Thoracic aorta (tissue), 2 donors: ENCODE results near the gene ZRANB3. TPM values are rescaled to one million over a fixed set of nuclear protein-coding genes. Genes with fewer than 3 reads are reported as not detected.
"Not testable (repeated sequence)": the region's sequence is repeated elsewhere in the genome, so short reads cannot be mapped to it uniquely, and the experiment has no call there.

Experiments used
- ATAC-seq: fragments of 150-250 bp; one replicate; pipeline ENCODE4 v1.8.0; 2017; ENCODE audit warnings: low read depth; ENCODE audit not compliant: insufficient number of reproducible peaks, low FRiP score
- DNase-seq: peaks from one replicate; pipeline ENCODE4 v3.0.0-alpha.2; 2020; ENCODE audit warnings: low spot score
- H3K27ac ChIP-seq, 2 donors: fragments of 200-600 bp; sonication (generic); 1 replicate in 1 of 2; 2 replicates in 1 of 2; pipeline ENCODE4 v1.5.1; 2016; ENCODE audit warnings: mild to moderate bottlenecking in 2 of 2, moderate library complexity in 2 of 2
- H3K27me3 ChIP-seq: fragments of 200-600 bp; sonication (generic); replicated peaks from 2 replicates; pipeline ENCODE4 v1.6.0; 2016; ENCODE audit warnings: mild to moderate bottlenecking; ENCODE audit not compliant: insufficient read depth
- H3K36me3 ChIP-seq: fragments of 200-600 bp; sonication (generic); one replicate; pipeline ENCODE4 v1.5.1; 2016
- H3K4me1 ChIP-seq, 2 donors: fragments of 200-600 bp; sonication (generic); 1 replicate in 1 of 2; 2 replicates in 1 of 2; pipeline versions ENCODE4 v1.5.1 to v1.6.0; 2016; ENCODE audit warnings: low read depth in 2 of 2, mild to moderate bottlenecking in 1 of 2; ENCODE audit not compliant: control insufficient read depth in 1 of 2
- H3K4me3 ChIP-seq: fragments of 200-600 bp; sonication (generic); 2 replicates; pipeline ENCODE4 v1.5.1; 2016; ENCODE audit warnings: mild to moderate bottlenecking
- H3K9me3 ChIP-seq: fragments of 200-600 bp; sonication (generic); 2 replicates; pipeline ENCODE4 v1.5.1; 2016
- CTCF ChIP-seq: fragments of 200-600 bp; sonication (generic); IDR thresholded peaks from one replicate; pipeline ENCODE4 v1.5.1; 2019; ENCODE audit warnings: antibody characterized with exemption
- total RNA-seq, 2 donors: library from RNA; depleted of rRNA; stranded (reverse); fragments of >200 nt; gene quantifications; one replicate each; pipeline versions ENCODE4 v1.1.0 to v1.2.3, GENCODE V29; 2016

The ZRANB3 gene
- total RNA-seq, 2 donors from 2014 or later, result 3.2 to 4.2 TPM

- Histone ChIP-seq H3K36me3 (no peaks in the 10 kb centered on the region), H3K27ac (no peak overlapping the region), H3K4me3 (no peak overlapping the region), H3K27me3 (no peaks in the 10 kb centered on the region), H3K4me1 (no peaks in the 10 kb centered on the region), H3K9me3 (peaks cover 9% of the 10 kb centered on the region)
- ATAC-seq, result no peak
- no peak for TF ChIP-seq CTCF
- no peak for DNase-seq
These were observed 231.9 kb downstream of the ZRANB3 start for GRCh38 chr2:135299165-135299564.

- not testable (repeated sequence) for H3K4me3 ChIP-seq, H3K36me3 ChIP-seq, H3K27me3 ChIP-seq, ATAC-seq, DNase-seq, H3K4me1 ChIP-seq, H3K9me3 ChIP-seq, H3K27ac ChIP-seq
These were observed 243.9 kb downstream of the ZRANB3 start for GRCh38 chr2:135287121-135287520.

- TF ChIP-seq CTCF, result no peak
- no peak for ATAC-seq
- DNase-seq, result no peak
- no peaks in the 10 kb centered on the region for H3K27me3 ChIP-seq
- H3K36me3 ChIP-seq, result no peaks in the 10 kb centered on the region
- peaks cover 2% of the 10 kb centered on the region for H3K9me3 ChIP-seq
- no peaks in the 10 kb centered on the region for H3K4me1 ChIP-seq
- H3K4me3 ChIP-seq, result no peak overlapping the region
- H3K27ac ChIP-seq, result no peak overlapping the region
These were observed 245.6 kb downstream of the ZRANB3 start for GRCh38 chr2:135285391-135285790.

GRCh38 chr2:135281379-135281778, 249.6 kb downstream of the ZRANB3 start:
- H3K36me3 ChIP-seq, result no peaks in the 10 kb centered on the region

GRCh38 chr2:135279209-135279608, 251.8 kb downstream of the ZRANB3 start:
- TF ChIP-seq CTCF, result no peak
- no peaks in the 10 kb centered on the region for H3K27me3 ChIP-seq
- no peak overlapping the region for H3K27ac ChIP-seq
- H3K9me3 ChIP-seq, result no peaks in the 10 kb centered on the region
- no peak for DNase-seq
- H3K36me3 ChIP-seq, result no peaks in the 10 kb centered on the region
- no peak for ATAC-seq
- no peaks in the 10 kb centered on the region for H3K4me1 ChIP-seq
- no peak overlapping the region for H3K4me3 ChIP-seq

More at GRCh38 chr2:135281379-135281778, 249.6 kb downstream of the ZRANB3 start:
- Histone ChIP-seq H3K9me3 (no peaks in the 10 kb centered on the region), H3K4me3 (no peak overlapping the region), H3K4me1 (no peaks in the 10 kb centered on the region), H3K27ac (no peak overlapping the region), H3K27me3 (no peaks in the 10 kb centered on the region)
- no peak for TF ChIP-seq CTCF
- DNase-seq, result no peak
- no peak for ATAC-seq

- Histone ChIP-seq H3K4me1 (no peaks in the 10 kb centered on the region), H3K27ac (no peak overlapping the region), H3K36me3 (no peaks in the 10 kb centered on the region), H3K4me3 (no peak overlapping the region), H3K9me3 (no peaks in the 10 kb centered on the region), H3K27me3 (no peaks in the 10 kb centered on the region)
- TF ChIP-seq CTCF, result no peak
- DNase-seq, result no peak
- ATAC-seq, result no peak
These were observed 254.5 kb downstream of the ZRANB3 start for GRCh38 chr2:135276525-135276924.
